Endothelial cell of umbilical vein (primary cell): ENCODE data around the gene C17orf75. TPM values are rescaled to one million over a fixed set of nuclear protein-coding genes. Genes with fewer than 3 reads are reported as not detected.

Source experiments
- BruUV-seq: library from RNA; stranded (reverse); fragments of 400-500 nt; replicated peaks from 2 replicates; lab custom pipeline; 2021; lab: Mats Ljungman, UMichigan
- CTCF ChIA-PET: fragments of 300-600, 350-600 bp; sonication (Branson Sonifier 250); formaldehyde crosslinking; loops from one replicate; lab custom pipeline; 2021; ENCODE audit warnings: antibody characterized with exemption, inconsistent platforms; lab: Charles Lee
- POLR2A ChIA-PET: fragments of 300-600, 350-600 bp; sonication (Branson Sonifier 250); formaldehyde crosslinking; loops from one replicate; lab custom pipeline; 2021; ENCODE audit warnings: antibody characterized with exemption, inconsistent platforms; lab: Charles Lee
- DNase-seq: peaks from one replicate; pipeline ENCODE4 v3.0.0-alpha.2; 2011; ENCODE audit warnings: low read depth, low spot score
- FAIRE-seq: peaks from 2 replicates; lab custom pipeline; 2011; peaks lifted over from hg19 to GRCh38; lab: Jason Lieb, UNC
- H2AFZ ChIP-seq: 2 replicates; pipeline ENCODE4 v1.6.0; 2012; ENCODE audit warnings: low read depth, low read length, control low read depth, inconsistent platforms
- H3K27ac ChIP-seq: 2 replicates; pipeline ENCODE4 v1.5.1; 2011; ENCODE audit warnings: low read depth, mild to moderate bottlenecking, control low read depth, low read length, moderate library complexity; ENCODE audit not compliant: insufficient read depth
- H3K27me3 ChIP-seq, 2 experiments: 2 replicates each; pipeline versions ENCODE4 v1.6.0 to v1.6.1; 2011; ENCODE audit warnings: low read length in 2 of 2, mixed read lengths in 1 of 2; ENCODE audit not compliant: control insufficient read depth in 2 of 2, insufficient read depth in 2 of 2
- H3K36me3 ChIP-seq, 2 experiments: 2 replicates in 1 of 2; 3 replicates in 1 of 2; pipeline ENCODE4 v1.5.1; 2011; ENCODE audit warnings: low read length in 2 of 2, mild to moderate bottlenecking in 1 of 2, moderate library complexity in 1 of 2; ENCODE audit not compliant: control insufficient read depth in 2 of 2, insufficient read depth in 2 of 2; ENCODE audit errors: extremely low read depth in 1 of 2
- H3K4me1 ChIP-seq: 3 replicates; pipeline ENCODE4 v1.5.1; 2011; ENCODE audit warnings: mild to moderate bottlenecking, low read length; ENCODE audit not compliant: control insufficient read depth, insufficient read depth; ENCODE audit errors: extremely low read depth
- H3K4me2 ChIP-seq: 2 replicates; pipeline ENCODE4 v1.6.1; 2011; ENCODE audit warnings: low read length, control low read depth, mixed read lengths; ENCODE audit not compliant: insufficient read depth
- H3K4me3 ChIP-seq, 3 experiments: fragments of 200-600 bp in 1 of 3; sonication (generic), shearing (Covaris generic) in 1 of 3; replicated peaks in 1 of 3; 2 replicates each; pipeline ENCODE4 v1.5.1; 2011 to 2016; ENCODE audit warnings: control low read depth in 3 of 3, low read length in 3 of 3, mild to moderate bottlenecking in 2 of 3, inconsistent platforms in 1 of 3, low read depth in 1 of 3, moderate library complexity in 1 of 3; ENCODE audit not compliant: insufficient read depth in 1 of 3
- H3K79me2 ChIP-seq: 2 replicates; pipeline ENCODE4 v1.6.0; 2012; ENCODE audit warnings: low read length, inconsistent platforms; ENCODE audit not compliant: control insufficient read depth, insufficient read depth
- H3K9ac ChIP-seq: replicated peaks from 2 replicates; pipeline ENCODE3; 2011; ENCODE audit warnings: low read length, control low read depth; ENCODE audit not compliant: insufficient read depth; ENCODE audit errors: extremely low read depth
- H3K9me1 ChIP-seq: replicated peaks from 3 replicates; pipeline ENCODE4 v1.6.0; 2011; ENCODE audit warnings: mild to moderate bottlenecking, low read length; ENCODE audit not compliant: control insufficient read depth, insufficient read depth; ENCODE audit errors: extremely low read depth
- H3K9me3 ChIP-seq: replicated peaks from 2 replicates; pipeline ENCODE4 v1.5.1; 2012; ENCODE audit warnings: low read length, inconsistent platforms; ENCODE audit not compliant: control insufficient read depth, insufficient read depth
- H4K20me1 ChIP-seq: replicated peaks from 2 replicates; pipeline ENCODE3; 2011; ENCODE audit warnings: mild to moderate bottlenecking, low read length; ENCODE audit not compliant: control insufficient read depth, insufficient read depth; ENCODE audit errors: extremely low read depth
- CTCF ChIP-seq, 2 donors: IDR thresholded peaks; 1 replicate in 1 of 2; 2 replicates in 1 of 2; pipeline ENCODE4 v1.5.1; 2011; ENCODE audit warnings: low read length in 2 of 2, mild to moderate bottlenecking in 2 of 2, moderate library complexity in 2 of 2, control low read depth in 1 of 2, inconsistent platforms in 1 of 2, low read depth in 1 of 2; ENCODE audit not compliant: insufficient read depth in 1 of 2; ENCODE audit errors: extremely low read depth in 1 of 2
- EZH2 ChIP-seq: IDR thresholded peaks from 2 replicates; pipeline ENCODE4 v1.6.1; 2012; ENCODE audit warnings: borderline replicate concordance, low read depth, mild to moderate bottlenecking, moderate library complexity, low read length, inconsistent platforms; ENCODE audit not compliant: severe bottlenecking
- FOS ChIP-seq: IDR thresholded peaks from 2 replicates; pipeline ENCODE4 v1.6.1; 2011; ENCODE audit warnings: mild to moderate bottlenecking, low read length, moderate library complexity, borderline replicate concordance; ENCODE audit not compliant: insufficient read depth
- GATA2 ChIP-seq: IDR thresholded peaks from 2 replicates; pipeline ENCODE4 v1.7.0; 2011; ENCODE audit warnings: low read depth, mild to moderate bottlenecking, moderate library complexity, mixed read lengths, low read length; ENCODE audit not compliant: insufficient read length, insufficient read depth
- JUN ChIP-seq: IDR thresholded peaks from 2 replicates; pipeline ENCODE4 v1.6.1; 2011; ENCODE audit warnings: borderline replicate concordance, low read depth; ENCODE audit not compliant: insufficient read length, insufficient read depth
- MAX ChIP-seq: IDR thresholded peaks from 2 replicates; pipeline ENCODE4 v1.6.1; 2011; ENCODE audit not compliant: insufficient read depth, insufficient read length
- MYC ChIP-seq: IDR thresholded peaks from one replicate; pipeline ENCODE4 v1.6.1; 2011; ENCODE audit warnings: mild to moderate bottlenecking, low read depth, low read length
- POLR2A ChIP-seq: IDR thresholded peaks from 2 replicates; pipeline ENCODE4 v1.6.1; 2012; ENCODE audit warnings: low read depth, mild to moderate bottlenecking, control low read depth, low read length
- POLR2AphosphoS5 ChIP-seq: IDR thresholded peaks from 2 replicates; pipeline ENCODE4 v1.6.1; 2012; ENCODE audit warnings: low read depth, mild to moderate bottlenecking, control low read depth, low read length, moderate library complexity; ENCODE audit not compliant: insufficient read depth
- dilution Hi-C: fragments of 300-500 bp; cut with MboI; formaldehyde crosslinking; loops from one replicate; pipeline ENCODE4 v1.15.0; 2019; ENCODE audit warnings: low sequenced_read_pairs; ENCODE audit not compliant: extremely low pct_ligation_motif_present
- intact Hi-C: fragments of 100-400 bp; cut with micrococcal nuclease; formaldehyde crosslinking; loops from one replicate; pipeline ENCODE4 v1.10.0; 2022
- polyA plus RNA-seq, 4 experiments: library from polyadenylated mRNA; depleted of rRNA in 3 of 4; stranded (reverse) in 3 of 4; unstranded in 1 of 4; fragments of >200 nt; gene quantifications; 2 replicates each; pipeline versions ENCODE4 v1.2.1 to v1.2.3, GENCODE V29; 2011 to 2012; ENCODE audit warnings: missing spikeins in 1 of 4
- total RNA-seq: library from RNA; stranded (reverse); gene quantifications from 2 replicates; pipeline ENCODE4 v1.2.3, GENCODE V29; 2021

The C17orf75 gene
- total and polyA plus RNA-seq, 2 donors (not counting 3 experiments of a cell fraction or from before 2014, with no cell fraction given) = 8.8 to 21.5 TPM

- peaks cover 9% of the 10 kb centered on the region for H3K4me1 ChIP-seq
- intact Hi-C loops = no loop called here
- no peak overlapping the region for H3K27ac ChIP-seq
- FAIRE-seq (no peak), DNase-seq (no peak)
- no peaks in the 10 kb centered on the region for H3K9me3 ChIP-seq
- no peak for TF ChIP-seq JUN
- no peak for TF ChIP-seq EZH2
- TF ChIP-seq POLR2AphosphoS5 = no peak
- TF ChIP-seq POLR2A = no peak
- no peak for TF ChIP-seq MYC
- TF ChIP-seq FOS = no peak
- TF ChIP-seq MAX = no peak
- no peak for TF ChIP-seq GATA2
- TF ChIP-seq CTCF (IDR thresholded peaks at IDR 0.05; ENCODE audit: extremely low read depth in 1 of 2, insufficient read depth in 1 of 2, low read depth in 1 of 2, low read length in 2 of 2) = no peak
- no peak overlapping the region for H3K9ac ChIP-seq
- no TSS peak for BruUV-seq
- H3K79me2 ChIP-seq = no peaks in the 10 kb centered on the region
- no peaks in the 10 kb centered on the region for H3K9me1 ChIP-seq
- ChIA-PET POLR2A (no interaction called here), CTCF (interaction anchor here (0.6 kb wide), 1 partner anchor 114 kb away, joined by 3 read pairs; no protein-coding TSS in a partner anchor)
- no peaks in the 10 kb centered on the region for H3K36me3 ChIP-seq
- dilution Hi-C loops = no loop called here
- no peak overlapping the region for H3K4me2 ChIP-seq
- H2AFZ ChIP-seq = no peak overlapping the region
- H3K27me3 ChIP-seq = no peaks in the 10 kb centered on the region
- H4K20me1 ChIP-seq = no peaks in the 10 kb centered on the region
- H3K4me3 ChIP-seq = no peak overlapping the region
Measured at GRCh38 chr17:32292094-32292493, 49.9 kb downstream of the C17orf75 start.
